ENCODE results near the gene ZNF831. TPM values are rescaled to one million over a fixed set of nuclear protein-coding genes. Genes with fewer than 3 reads are reported as not detected.

Gene ZNF831
- polyA plus RNA-seq, 1 donor = 0.31 TPM

DNA sequence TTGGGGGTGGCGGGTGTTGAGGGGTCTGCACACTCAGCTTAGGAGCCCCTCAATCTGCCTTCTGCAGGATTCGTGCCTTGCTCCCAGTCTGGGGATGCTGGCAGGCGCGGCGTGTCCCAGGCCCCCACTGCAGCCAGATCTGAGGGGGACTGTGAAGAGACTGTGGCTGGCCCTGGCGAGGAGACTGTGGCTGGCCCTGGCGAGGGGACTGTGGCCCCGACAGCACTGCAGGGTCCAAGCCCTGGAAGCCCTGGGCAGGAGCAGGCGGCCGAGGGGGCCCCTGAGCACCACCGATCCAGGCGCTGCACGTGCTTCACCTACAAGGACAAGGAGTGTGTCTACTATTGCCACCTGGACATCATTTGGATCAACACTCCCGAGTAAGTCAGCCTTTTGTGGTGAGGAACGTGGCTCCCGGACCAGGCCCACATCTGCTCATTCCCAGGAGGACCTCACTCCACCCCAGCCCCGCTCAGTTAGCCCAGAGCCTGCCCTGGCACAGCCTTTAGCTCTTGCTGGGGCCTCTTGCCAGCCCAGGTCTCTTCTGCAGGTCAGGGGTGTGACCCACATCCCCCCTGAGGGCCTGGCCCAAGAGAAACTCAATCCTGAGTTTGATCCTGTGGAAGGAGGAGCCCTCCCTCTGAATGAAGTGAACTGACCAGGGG lies 137.9 kb downstream of the ZNF831 start:
- DNase-seq = no peak
- no peaks in the 10 kb centered on the region for H3K36me3 ChIP-seq (ENCODE audit: control insufficient read depth, insufficient read depth, low read length)
- no peaks in the 10 kb centered on the region for H3K9me3 ChIP-seq (ENCODE audit: control insufficient read depth, low read depth, low read length)
- no CpG with 5 or more reads among the region's 17 CpGs for WGBS (ENCODE audit: insufficient coverage, low lambda C conversion rate)
- peaks cover 27% of the 10 kb centered on the region for H3K27me3 ChIP-seq (ENCODE audit: control insufficient read depth, insufficient read depth, low read length)
- H3K4me1 ChIP-seq (ENCODE audit: control insufficient read depth, insufficient read depth, low read length) = peaks cover 7% of the 10 kb centered on the region
- no peak overlapping the region for H3K4me3 ChIP-seq (ENCODE audit: low read length)
- H3K27ac ChIP-seq (ENCODE audit: low read length) = no peak overlapping the region

DNA sequence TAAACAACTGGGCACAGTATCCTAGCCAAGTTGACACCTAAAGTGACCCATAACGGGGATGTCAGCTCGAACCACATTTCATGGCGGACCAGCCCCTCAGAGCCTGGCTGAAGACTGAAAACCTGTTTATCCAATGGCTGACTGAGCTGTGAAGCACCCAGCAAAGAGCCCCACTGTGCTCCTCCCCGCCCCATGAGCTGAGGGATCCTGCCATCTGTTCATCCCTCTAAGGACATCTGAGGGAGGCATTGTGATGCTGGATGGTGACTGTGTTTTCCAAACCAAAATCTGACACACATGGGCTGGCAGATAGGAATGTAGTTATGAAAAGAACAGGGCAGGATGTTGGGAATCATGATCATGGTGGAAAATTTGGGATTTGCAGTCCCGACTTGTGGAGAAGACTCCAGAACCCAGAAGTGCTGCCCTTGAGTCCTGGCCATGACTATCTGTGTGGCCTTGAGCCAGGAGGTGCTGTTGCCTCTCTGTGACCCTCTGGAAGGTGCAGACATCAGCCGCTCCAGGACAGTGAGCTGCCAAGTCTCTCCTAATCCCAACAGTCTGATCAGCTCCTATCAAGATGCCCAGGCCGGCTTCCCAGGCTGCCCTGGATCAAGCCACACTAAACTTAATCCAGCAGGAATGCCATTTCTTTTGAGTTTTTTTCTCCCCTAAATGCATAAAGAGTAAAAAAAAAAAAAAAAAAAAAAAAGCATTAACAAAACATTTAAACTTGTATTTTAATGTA lies 142.5 kb downstream of the ZNF831 start:
- H3K4me1 ChIP-seq (ENCODE audit: control insufficient read depth, insufficient read depth, low read length) = peaks cover 22% of the 10 kb centered on the region
- H3K9me3 ChIP-seq (ENCODE audit: control insufficient read depth, low read depth, low read length) = no peaks in the 10 kb centered on the region
- no peak for DNase-seq
- peaks cover 15% of the 10 kb centered on the region for H3K27me3 ChIP-seq (ENCODE audit: control insufficient read depth, insufficient read depth, low read length)
- no peaks in the 10 kb centered on the region for H3K36me3 ChIP-seq (ENCODE audit: control insufficient read depth, insufficient read depth, low read length)
- no peak overlapping the region for H3K4me3 ChIP-seq (ENCODE audit: low read length)
- no CpG with 5 or more reads among the region's 7 CpGs for WGBS (ENCODE audit: insufficient coverage, low lambda C conversion rate)
- H3K27ac ChIP-seq (ENCODE audit: low read length) = no peak overlapping the region

DNA sequence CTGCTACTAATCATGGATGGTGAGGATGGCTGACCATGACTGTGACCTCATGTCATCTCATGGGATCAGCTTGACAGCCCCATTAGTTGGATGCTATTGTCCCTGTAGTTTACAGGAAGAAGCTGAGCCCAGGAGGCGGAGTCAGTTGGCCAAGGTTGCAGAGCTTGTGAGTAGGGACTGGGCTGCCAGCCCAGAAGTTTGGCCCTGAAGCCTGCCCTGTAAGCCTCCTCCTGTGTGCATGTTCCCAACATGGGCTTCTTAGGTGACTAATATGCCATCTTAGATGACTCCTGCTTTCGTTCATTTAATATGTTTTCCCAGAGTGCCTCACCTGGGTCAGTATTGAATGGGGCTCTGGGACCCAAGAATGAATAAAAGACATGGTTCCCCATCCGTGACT lies 143.6 kb downstream of the ZNF831 start:
- H3K36me3 ChIP-seq (ENCODE audit: control insufficient read depth, insufficient read depth, low read length) = no peaks in the 10 kb centered on the region
- WGBS (ENCODE audit: insufficient coverage, low lambda C conversion rate) = no CpG with 5 or more reads among the region's 3 CpGs
- DNase-seq = no peak

More for the DNA sequence above, 143.6 kb downstream of the ZNF831 start:
- H3K9me3 ChIP-seq (ENCODE audit: control insufficient read depth, low read depth, low read length) = no peaks in the 10 kb centered on the region
- no peak overlapping the region for H3K4me3 ChIP-seq (ENCODE audit: low read length)
- H3K4me1 ChIP-seq (ENCODE audit: control insufficient read depth, insufficient read depth, low read length) = peaks cover 22% of the 10 kb centered on the region
- no peak overlapping the region for H3K27ac ChIP-seq (ENCODE audit: low read length)
- H3K27me3 ChIP-seq (ENCODE audit: control insufficient read depth, insufficient read depth, low read length) = peaks cover 3% of the 10 kb centered on the region

Other genes starting within 250 kb of the ZNF831 start
- 82.0 TPM for gene NELFCD, start 182.6 kb upstream of the ZNF831 start, polyA plus RNA-seq
- gene CTSZ, start 156.6 kb upstream of the ZNF831 start, polyA plus RNA-seq = 89.9 TPM
- gene TUBB1, start 144.4 kb upstream of the ZNF831 start, polyA plus RNA-seq = 0.52 TPM
- 115 TPM for gene ATP5F1E, start 131.5 kb upstream of the ZNF831 start, polyA plus RNA-seq
- 75.6 TPM for gene PRELID3B, start 121.0 kb upstream of the ZNF831 start, polyA plus RNA-seq
- 17.7 TPM for gene EDN3, start 136.8 kb downstream of the ZNF831 start, polyA plus RNA-seq